GM19372 (cell line): ENCODE results near the gene CAND2.
"Not testable (repeated sequence)": the region's sequence is repeated elsewhere in the genome, so short reads cannot be mapped to it uniquely, and the experiment has no call there.

Experiments used
- ATAC-seq: cut with Tn5 transposase; IDR thresholded peaks from one replicate; pipeline ENCODE4 v1.9.1; 2021; ENCODE audit warnings: mild to moderate bottlenecking, low read depth, moderate library complexity; ENCODE audit not compliant: unreplicated experiment

CAND2 gene

GRCh38 chr3:12845811-12846210, 49.3 kb downstream of the CAND2 start:
- no peak for ATAC-seq

GRCh38 chr3:12852201-12852600, 55.7 kb downstream of the CAND2 start:
- no peak for ATAC-seq

GRCh38 chr3:12853847-12854246, 57.4 kb downstream of the CAND2 start:
- ATAC-seq = not testable (repeated sequence)

GRCh38 chr3:12854565-12854964, 58.1 kb downstream of the CAND2 start:
- no peak for ATAC-seq

GRCh38 chr3:12856626-12857025, 60.1 kb downstream of the CAND2 start:
- ATAC-seq = no peak

GRCh38 chr3:12859840-12860239, 63.4 kb downstream of the CAND2 start:
- no peak for ATAC-seq

- no peak for ATAC-seq
Measured at GRCh38 chr3:12861611-12862010, 65.1 kb downstream of the CAND2 start.

- ATAC-seq = no peak
Measured at GRCh38 chr3:12862387-12862786, 65.9 kb downstream of the CAND2 start.

- no peak for ATAC-seq
Measured at GRCh38 chr3:12865271-12865670, 68.8 kb downstream of the CAND2 start.

- no peak for ATAC-seq
Measured at GRCh38 chr3:12866836-12867235, 70.4 kb downstream of the CAND2 start.

GRCh38 chr3:12868039-12869034, 71.9 kb downstream of the CAND2 start:
- ATAC-seq = peak; percentile 63

- ATAC-seq = no peak
Measured at GRCh38 chr3:12869035-12869621, 72.6 kb downstream of the CAND2 start.

- no peak for ATAC-seq
Measured at GRCh38 chr3:12870942-12871341, 74.5 kb downstream of the CAND2 start.

- no peak for ATAC-seq
Measured at GRCh38 chr3:12871404-12871983, 75.0 kb downstream of the CAND2 start.

GRCh38 chr3:12875857-12876836, 79.7 kb downstream of the CAND2 start:
- no peak for ATAC-seq

- no peak for ATAC-seq
Measured at GRCh38 chr3:12877040-12877439, 80.6 kb downstream of the CAND2 start.

GRCh38 chr3:12878141-12878574, 81.7 kb downstream of the CAND2 start:
- no peak for ATAC-seq

GRCh38 chr3:12878758-12879157, 82.3 kb downstream of the CAND2 start:
- ATAC-seq = not testable (repeated sequence)

- ATAC-seq = no peak
Measured at GRCh38 chr3:12879191-12879815, 82.8 kb downstream of the CAND2 start.

GRCh38 chr3:12881858-12882257, 85.4 kb downstream of the CAND2 start:
- not testable (repeated sequence) for ATAC-seq
